Ammon's horn (tissue), 1 donor: ENCODE results near the gene SND1.

ENCODE experiments used
- DNase-seq: peaks from one replicate; pipeline ENCODE4 v3.0.0-alpha.2; 2016; ENCODE audit warnings: low spot score

SND1 gene

DNA sequence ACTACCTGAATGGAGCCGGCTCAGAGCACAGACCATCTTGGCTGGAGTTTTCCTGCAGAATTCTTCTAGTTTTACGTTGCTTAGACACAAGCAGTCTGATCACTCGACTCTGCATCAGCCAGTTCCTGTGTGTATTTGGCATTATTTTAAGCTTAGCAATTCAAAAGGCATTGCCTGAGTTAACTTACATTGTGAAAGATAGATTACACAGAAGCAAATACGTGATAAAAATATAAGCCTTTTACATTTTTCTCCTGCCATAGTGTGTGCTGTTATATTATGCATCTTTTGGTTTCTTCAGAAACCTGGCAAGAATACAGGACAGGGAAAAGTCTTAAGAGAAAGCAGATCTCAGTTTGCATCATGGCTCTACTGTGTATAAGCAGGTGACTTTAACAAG is 281.2 kb downstream of the SND1 start:
- DNase-seq, result peak; percentile 47

- no peak for DNase-seq
Observed at GRCh38 chr7:127934711-127935110, 282.7 kb downstream of the SND1 start.

DNA sequence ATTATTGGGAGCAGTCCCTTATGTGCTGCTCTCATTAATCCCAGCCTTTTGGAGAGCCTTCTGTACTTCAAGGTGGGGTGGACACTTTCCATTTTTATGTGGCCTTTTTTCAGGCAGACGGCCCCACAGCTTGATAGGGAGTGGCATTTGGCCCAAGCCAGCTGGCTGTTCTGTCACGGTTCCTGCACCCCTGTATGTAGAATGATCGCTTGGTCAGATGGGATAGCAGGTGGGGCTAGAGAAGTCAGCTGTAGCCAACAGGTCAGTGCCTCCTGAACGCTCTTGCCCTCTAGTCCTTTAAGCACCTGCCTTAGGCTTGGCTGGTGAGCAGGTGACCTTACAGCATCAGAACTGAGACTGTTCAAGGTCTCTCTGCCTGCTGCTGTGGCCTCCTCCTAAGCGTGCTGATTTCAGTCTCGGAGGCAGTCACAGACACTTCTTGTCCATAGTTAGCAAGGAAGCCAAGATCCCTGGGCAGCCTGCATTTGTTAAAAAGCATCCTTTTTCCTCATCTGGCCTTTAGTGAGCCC is 283.9 kb downstream of the SND1 start:
- DNase-seq, result no peak

GRCh38 chr7:127937066-127937680 is 285.2 kb downstream of the SND1 start:
- DNase-seq, result no peak

GRCh38 chr7:127938588-127938987 is 286.6 kb downstream of the SND1 start:
- DNase-seq, result peak; percentile 48

- DNase-seq, result peak; percentile 57
Observed at GRCh38 chr7:127940381-127941160, 288.6 kb downstream of the SND1 start.

DNA sequence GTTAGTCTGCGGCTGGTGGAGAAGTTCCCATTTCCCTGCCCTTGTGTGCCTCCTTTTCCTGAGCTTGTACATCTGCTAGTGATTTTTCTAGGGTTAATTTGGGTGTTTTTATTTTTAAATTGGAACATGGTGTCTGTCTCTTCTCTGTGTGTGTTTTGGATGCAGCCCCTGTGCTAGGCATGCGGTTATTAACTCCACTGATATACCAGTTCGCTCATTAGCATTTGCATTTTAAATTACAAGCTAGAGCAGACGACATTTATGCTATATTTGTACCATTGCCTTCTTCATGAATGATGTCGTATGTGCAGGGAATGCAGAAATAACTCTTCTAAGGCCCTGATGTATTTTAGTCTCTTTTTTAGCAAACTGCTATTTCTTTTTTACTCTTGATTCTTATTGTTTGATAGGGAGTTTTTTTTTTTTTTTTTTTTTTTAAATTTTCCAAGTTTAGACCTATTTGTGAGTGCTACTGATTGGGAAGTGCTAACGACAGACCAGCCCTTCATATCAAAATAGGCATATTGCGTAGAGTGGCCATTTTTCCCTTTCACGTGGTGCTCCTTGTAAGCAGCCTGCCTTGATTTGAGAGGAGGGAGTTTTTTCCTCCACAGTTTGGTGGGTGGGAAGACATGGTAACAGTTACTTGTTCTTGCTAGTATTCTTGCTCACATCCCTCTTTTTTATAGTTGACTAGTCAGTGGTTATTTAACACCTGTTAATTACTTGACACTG is 289.6 kb downstream of the SND1 start:
- no peak for DNase-seq

DNA sequence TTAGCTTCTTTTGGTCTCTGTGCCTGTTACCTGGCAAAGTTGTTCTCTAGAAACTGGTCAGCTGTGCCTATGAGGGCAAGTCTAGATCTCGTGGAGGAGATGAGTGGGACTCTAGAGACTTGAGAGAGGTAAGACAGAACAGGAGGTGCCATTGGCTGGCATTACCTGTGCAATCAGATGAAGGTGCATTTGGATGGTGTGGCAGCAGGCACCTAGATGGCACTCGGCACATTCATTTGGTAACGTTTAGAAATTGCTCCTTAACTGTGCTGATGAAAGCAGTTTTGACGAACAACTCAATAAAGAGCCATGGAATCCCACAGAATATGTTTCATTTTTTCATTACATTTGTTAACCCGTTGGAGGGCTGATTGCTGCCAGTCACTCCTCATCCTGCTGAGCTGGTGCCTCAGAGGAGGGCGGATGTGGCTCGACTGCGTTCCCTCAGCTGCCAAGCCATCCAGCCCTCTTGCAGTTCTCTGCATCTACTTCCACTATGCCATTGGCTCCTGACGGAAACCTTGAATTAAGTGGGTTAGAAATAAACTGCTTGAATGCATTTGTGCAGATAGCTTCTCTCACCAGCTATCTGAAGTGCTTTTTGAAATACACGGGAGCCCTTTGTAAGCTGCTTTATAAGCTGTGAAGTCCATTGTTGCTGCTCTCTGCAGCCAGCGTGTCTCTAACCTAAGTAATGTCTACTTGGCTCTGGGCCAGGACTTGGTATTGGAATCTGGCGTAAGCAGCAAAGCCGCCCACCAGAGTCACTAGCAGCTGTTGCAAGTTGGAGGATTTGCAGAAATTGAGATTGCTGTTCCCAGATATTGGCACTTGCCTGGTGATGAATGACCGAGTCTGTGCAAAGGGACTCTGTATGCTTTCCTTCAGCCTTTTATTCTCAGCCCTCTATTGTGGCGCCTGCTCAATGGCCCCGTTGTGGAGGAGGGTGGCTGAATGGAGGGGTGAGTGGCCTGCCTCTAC is 291.8 kb downstream of the SND1 start:
- DNase-seq, result peak; percentile 93

DNA sequence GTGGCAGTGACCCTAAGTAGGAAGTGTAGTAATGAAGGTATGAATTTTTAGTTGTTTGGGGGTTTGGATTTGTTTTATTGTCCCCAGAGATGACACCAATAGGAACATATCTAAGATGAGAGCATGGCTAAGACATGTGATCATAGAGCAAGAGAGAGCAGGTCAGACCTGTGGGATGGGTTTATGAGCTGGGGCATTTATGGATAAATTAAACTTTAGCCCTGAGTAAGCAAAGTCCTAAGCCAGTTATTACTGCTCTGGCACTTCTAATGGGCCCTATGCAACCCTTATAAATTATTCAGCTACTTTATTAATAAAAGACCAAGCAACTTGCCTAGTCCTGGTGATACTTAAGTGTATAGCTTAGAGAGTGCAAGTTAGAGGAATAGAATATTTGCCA is 294.1 kb downstream of the SND1 start:
- no peak for DNase-seq

- DNase-seq, result no peak
Observed at GRCh38 chr7:127946847-127947246, 294.9 kb downstream of the SND1 start.

GRCh38 chr7:127948312-127948711 is 296.3 kb downstream of the SND1 start:
- no peak for DNase-seq

DNA sequence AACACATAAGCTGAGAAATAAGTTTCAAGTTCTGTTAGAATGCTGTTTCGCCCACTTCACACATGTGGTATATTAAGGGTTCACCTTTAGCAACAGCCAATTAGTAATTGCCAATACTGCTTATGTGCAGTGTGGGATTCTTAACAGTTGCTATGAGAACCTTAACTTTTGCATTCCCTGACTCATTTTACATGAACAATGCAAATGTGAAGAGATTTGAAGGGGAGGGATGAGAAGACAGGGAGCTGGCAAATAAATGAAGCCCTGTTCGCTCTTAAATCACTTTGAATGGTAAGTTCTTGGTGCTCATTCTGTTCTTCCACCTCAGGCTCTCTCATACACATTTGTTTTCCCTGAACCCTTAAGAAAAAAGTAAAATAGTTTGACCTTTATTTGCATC is 296.9 kb downstream of the SND1 start:
- no peak for DNase-seq

DNA sequence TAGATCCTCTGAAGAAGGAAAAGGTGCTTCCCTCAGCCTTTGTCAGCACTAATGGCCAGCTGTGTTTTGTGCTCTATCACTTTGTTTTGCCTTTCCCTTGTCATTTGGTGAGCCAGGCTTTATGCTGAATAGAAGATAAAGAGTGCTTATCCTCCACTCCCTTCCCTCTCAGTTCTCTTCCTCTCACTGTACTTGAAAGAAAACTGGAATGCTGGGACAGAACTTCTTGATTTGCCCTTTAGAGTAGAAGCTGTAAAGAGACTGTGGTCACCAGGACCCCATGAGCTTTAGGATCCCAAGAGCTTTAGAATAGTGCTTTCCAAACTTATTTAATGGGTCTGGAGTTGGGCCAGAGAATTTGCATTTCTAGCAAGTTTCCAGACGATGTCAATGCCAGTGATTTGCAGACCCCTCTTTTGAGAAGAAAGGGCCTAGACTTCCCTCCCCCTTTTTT is 297.8 kb downstream of the SND1 start:
- DNase-seq, result no peak

- no peak for DNase-seq
Observed at GRCh38 chr7:127950233-127950935, 298.4 kb downstream of the SND1 start.

DNA sequence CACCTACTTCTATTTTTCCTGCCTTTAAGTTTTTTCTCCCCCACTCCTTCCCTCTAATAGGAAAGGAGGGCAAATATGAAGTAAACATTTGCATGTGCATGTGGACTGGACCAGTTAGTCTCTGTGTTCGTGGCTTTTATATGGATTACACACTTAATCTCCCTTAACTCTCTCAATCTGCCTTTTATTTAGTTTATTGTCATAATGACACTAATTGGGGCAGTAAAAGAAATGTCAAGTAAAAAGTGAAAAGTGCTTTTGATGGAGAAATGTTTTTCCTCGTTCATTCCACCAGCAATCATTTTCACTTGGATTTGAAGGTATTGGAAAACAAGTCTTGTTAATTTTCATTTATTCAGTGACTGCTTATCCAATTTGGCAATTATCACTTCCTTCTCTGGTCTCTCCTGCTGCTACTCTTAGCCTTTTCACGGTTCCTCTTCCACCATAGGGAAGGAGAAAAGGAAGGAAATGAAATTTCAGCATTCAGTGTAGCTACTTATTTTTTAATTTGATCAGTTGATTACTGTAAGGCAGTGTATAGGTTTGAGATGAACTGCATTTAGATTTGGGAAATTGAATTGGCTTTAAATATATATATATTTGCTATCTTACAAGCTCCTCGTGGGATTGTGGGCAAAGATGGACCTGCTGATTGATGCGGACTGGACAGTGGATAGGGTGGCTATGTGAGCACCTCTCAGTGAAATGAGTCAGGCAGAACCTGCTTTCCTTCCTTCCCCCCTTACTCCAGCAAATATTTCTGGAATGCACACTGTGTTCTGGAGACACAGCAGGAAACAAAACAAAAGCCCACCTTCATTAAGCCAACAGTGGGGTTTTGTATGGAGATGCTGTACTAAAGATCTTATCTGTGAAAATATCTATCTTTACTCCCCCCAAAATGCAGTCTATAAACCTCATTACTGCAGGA is 301.7 kb downstream of the SND1 start:
- DNase-seq, result no peak

DNA sequence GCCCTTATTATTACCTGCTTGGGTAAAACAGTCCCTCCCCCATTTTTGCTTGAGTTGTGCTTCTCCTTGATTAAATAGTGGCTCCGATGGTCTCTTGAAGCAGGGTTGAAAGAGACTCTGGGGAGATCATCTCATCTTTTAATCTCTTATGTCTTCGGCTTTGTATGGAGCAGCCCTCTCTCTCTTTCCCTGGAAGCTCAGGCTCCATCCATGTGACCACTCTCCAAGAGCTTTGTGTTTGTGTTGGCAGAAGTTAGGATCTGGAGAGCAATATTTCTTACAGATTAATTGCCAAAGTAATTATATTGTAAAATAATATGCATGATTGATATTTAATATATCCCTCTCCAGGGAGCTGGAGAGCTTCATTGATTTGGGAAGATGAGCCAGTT is 302.4 kb downstream of the SND1 start:
- DNase-seq, result no peak

- DNase-seq, result no peak
Observed at GRCh38 chr7:127955051-127955531, 303.1 kb downstream of the SND1 start.

- DNase-seq, result no peak
Observed at GRCh38 chr7:127957886-127958285, 305.9 kb downstream of the SND1 start.

- DNase-seq, result no peak
Observed at GRCh38 chr7:127959770-127960169, 307.8 kb downstream of the SND1 start.
